ENCODE results near the gene PDPK1. TPM values are rescaled to one million over a fixed set of nuclear protein-coding genes. Genes with fewer than 3 reads are reported as not detected.

Gene PDPK1
- total and polyA plus RNA-seq, 8 donors, result 36.5 to 64.8 (median 44.4) TPM

- ATAC-seq (peak; percentile 9), DNase-seq (peak in 1 of 4 donors; percentile 75)
- no peak for TF ChIP-seq CTCF (IDR thresholded peaks at IDR 0.05)
- Histone ChIP-seq H3K27me3 (no peaks in the 10 kb centered on the region), H3K9me3 (no peaks in the 10 kb centered on the region), H3K4me3 (peak overlapping the region; percentile 81 to 97), H3K36me3 (peaks cover 0 to 21% of the 10 kb centered on the region in 2 donors), H3K4me1 (peaks cover 45 to 84% of the 10 kb centered on the region in 2 donors), H3K27ac (peak overlapping the region; percentile 94 to 99)
- intact Hi-C loops (cut with DNase I), result no loop called here
Observed at GRCh38 chr16:2515180-2515851, 22.5 kb upstream of the PDPK1 start.

GRCh38 chr16:2516391-2517240 is 21.2 kb upstream of the PDPK1 start:
- peaks cover 50 to 82% of the 10 kb centered on the region in 2 donors for H3K4me1 ChIP-seq
- H3K27ac ChIP-seq, result peak overlapping the region; percentile 94 to 99
- H3K36me3 ChIP-seq, result peaks cover 0 to 26% of the 10 kb centered on the region in 2 donors

GRCh38 chr16:2517954-2518605 is 19.7 kb upstream of the PDPK1 start:
- Histone ChIP-seq H3K27ac (peak overlapping the region; percentile 6 to 99), H3K36me3 (peaks cover 0 to 39% of the 10 kb centered on the region in 2 donors), H3K4me3 (peak overlapping the region in 1 of 2 donors; percentile 22), H3K4me1 (peaks cover 49 to 75% of the 10 kb centered on the region in 2 donors), H3K9me3 (no peaks in the 10 kb centered on the region), H3K27me3 (no peaks in the 10 kb centered on the region)
- TF ChIP-seq CTCF (IDR thresholded peaks at IDR 0.05), result no peak
- intact Hi-C loops (cut with DNase I), result no loop called here
- ATAC-seq, result no peak
- no peak for DNase-seq

More at GRCh38 chr16:2516391-2517240, 21.2 kb upstream of the PDPK1 start:
- peak in 1 of 4 donors; percentile 85 for DNase-seq
- Histone ChIP-seq H3K27me3 (no peaks in the 10 kb centered on the region), H3K4me3 (peak overlapping the region in 1 of 2 donors; percentile 97), H3K9me3 (no peaks in the 10 kb centered on the region)
- intact Hi-C loops (cut with DNase I), result no loop called here
- TF ChIP-seq CTCF (IDR thresholded peaks at IDR 0.05), result no peak
- ATAC-seq, result no peak

GRCh38 chr16:2518823-2519710 is 18.8 kb upstream of the PDPK1 start:
- Histone ChIP-seq H3K27me3 (no peaks in the 10 kb centered on the region), H3K9me3 (no peaks in the 10 kb centered on the region), H3K27ac (peak overlapping the region; percentile 79 to 99), H3K4me3 (peak overlapping the region in 1 of 2 donors; percentile 68), H3K36me3 (peaks cover 0 to 49% of the 10 kb centered on the region in 2 donors), H3K4me1 (peaks cover 46 to 75% of the 10 kb centered on the region in 2 donors)
- no peak for ATAC-seq
- peak in 1 of 4 donors; percentile 80 for DNase-seq
- intact Hi-C loops (cut with DNase I), result no loop called here
- TF ChIP-seq CTCF (IDR thresholded peaks at IDR 0.05), result no peak

Measured in left lung (tissue), 10 donors.